HK-2 (cell line): ENCODE measurements around the gene GALNT15.

Experiments
- DNase-seq: peaks from one replicate; pipeline ENCODE4 v3.0.0-alpha.2; 2018; ENCODE audit not compliant: unreplicated experiment

Gene GALNT15

DNA sequence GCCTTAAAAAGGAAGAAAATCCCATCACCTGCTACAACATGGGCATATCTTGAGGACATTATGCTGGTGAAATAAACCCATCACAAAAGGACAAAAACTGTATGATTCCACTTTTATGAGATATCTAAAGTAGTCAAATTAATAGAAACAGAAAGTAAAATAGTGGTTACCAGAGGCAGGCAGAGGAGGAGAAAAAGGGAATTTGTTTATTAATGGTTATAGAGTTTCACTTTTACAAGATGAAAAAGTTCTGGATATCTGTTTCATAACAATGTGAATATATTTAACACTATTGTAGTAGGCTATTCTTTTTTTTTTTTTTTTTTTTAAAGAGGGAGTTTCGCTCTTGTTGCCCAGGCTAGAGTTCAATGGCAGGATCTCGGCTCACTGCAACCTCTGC, 49.8 kb downstream of the GALNT15 start:
- no peak for DNase-seq

GRCh38 chr3:16227566-16227965, 53.1 kb downstream of the GALNT15 start:
- DNase-seq = no peak

DNA sequence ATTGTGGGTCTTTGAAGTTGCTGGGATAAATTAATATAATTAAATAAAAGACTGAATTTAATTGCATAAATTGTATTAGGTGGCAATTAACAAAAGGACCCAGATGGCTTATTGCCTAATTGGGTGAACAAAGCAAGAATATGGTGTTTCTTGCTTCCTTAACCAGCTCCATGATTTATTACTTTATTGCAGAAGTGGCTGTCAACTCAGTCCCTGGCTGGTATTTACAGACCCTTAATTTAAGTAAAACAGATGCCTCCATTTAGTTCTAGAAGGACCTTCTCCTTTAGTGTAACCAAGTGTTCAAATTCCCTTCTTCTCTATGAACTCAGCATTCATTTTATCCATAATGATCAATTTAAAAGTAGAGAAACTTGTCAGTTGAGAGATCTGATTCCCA, 55.2 kb downstream of the GALNT15 start:
- DNase-seq = no peak

GRCh38 chr3:16231983-16232382, 57.5 kb downstream of the GALNT15 start:
- no peak for DNase-seq

GRCh38 chr3:16233806-16234205, 59.3 kb downstream of the GALNT15 start:
- DNase-seq = no peak

- DNase-seq = no peak
Measured at GRCh38 chr3:16234281-16234680, 59.8 kb downstream of the GALNT15 start.

DNA sequence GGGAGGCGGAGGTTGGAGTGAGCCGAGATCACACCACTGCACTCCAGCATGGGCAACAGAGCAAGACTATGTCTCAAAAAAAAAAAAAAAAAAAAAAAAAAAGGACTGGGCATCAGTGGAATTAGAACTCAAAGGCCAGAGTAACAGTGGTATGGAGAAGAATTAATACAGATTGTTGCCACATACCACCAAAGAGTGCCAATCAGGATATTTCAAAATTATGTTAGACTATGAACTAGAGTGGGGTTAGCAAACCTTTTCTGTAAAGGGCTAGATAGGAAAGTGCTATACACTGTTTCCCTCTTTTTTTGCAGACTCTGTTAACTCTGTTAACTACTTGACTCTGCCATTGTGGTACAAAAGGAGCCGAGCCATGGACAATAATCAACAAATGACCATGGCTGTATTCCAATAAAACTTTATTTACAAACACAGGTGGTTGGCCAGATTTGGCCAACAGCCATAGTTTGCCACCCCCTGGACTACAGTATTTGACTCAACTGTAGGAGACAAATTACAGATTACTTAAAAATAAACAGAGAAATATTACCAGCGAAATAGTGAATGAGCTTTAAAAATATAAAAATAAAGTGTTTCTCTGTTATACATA, 61.7 kb downstream of the GALNT15 start:
- DNase-seq = no peak

GRCh38 chr3:16236856-16237393, 62.4 kb downstream of the GALNT15 start:
- no peak for DNase-seq

DNA sequence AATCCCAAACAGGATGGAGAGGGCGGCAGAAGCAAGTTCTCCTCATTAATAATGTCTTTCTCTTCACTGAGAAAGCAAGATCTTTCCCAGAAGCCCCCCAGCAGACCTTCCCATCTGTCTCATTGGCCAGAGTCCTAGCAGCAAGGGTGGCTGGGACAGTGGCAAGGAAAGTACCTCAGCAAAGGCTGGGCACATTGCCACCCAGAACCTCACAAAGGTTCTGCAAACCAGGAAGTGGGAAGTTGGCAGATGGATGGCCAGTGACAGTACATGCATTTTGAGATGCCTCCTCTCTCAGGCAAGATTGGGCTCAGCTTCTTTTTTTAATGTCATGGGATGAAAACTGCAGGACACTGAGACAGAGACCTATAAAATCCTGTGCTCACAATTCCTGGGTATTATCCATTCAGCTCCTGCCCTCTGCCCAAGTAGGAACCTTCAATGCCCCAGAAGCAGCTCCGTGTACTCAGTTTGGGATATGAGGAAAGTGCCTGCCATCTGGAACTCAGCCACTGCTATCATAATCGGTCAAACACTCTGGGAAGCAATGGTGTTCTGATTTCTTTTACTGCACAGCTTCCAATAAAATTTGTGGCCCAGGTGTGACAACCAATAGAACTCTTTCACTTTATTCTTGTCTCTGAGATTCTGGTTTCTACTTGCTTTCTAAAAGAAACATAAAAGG, 64.7 kb downstream of the GALNT15 start:
- no peak for DNase-seq

GRCh38 chr3:16239780-16240179, 65.3 kb downstream of the GALNT15 start:
- no peak for DNase-seq

DNA sequence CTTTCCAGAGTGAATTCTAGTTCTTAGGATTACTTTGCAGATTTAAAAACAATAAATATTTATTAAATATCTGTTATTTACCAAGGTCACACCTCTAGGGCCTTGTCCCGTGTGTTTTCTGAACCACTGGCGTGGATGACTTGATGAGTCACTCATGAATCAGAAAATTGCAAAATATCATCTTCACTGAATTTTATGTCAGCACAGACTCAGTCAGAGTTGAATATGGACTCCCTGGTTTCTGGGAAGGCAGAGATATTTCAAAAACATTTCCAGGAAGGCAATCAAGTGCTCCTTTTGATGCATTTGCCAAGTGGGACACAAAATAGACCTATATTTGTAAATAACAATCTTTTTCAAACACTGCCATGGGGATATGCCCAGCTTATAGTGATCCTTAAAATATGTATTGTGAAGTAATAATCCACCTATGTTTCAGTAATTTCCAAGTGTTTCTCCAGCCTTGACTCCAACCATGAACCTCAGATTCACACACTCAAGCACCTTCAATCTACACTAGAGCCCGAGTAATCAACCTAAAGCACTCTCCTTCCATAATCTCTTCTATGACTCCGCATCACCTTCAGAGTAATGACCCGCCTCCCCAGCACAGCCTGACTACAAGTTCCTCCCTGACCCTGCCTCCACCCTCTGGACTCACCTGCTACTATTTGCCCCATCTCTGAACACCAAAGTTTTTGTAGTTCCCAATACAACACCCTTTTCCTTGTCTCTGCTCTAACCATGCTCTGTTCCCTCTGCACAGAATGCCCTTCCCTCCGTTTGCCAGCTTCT, 65.9 kb downstream of the GALNT15 start:
- DNase-seq = no peak

GRCh38 chr3:16241225-16241624, 66.7 kb downstream of the GALNT15 start:
- DNase-seq = no peak

DNA sequence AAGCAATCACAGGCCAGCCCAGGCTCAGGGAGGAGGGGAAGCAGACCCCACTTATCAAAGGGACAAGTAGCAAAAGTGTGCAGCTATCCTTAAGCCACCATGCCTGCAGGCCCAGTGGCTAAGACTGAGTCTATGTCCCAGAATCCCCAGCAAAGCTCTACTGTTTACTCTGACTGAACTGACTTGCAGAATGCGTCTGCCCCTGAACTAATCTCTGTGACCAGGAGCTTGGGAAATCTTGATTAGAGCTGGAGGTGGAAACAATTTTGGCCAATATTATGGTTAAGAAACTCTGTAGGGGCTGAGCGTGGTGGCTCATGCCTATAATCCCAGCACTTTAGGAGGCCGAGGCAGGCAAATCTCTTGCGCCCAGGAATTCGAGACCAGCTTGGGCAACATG, 67.7 kb downstream of the GALNT15 start:
- DNase-seq = no peak

DNA sequence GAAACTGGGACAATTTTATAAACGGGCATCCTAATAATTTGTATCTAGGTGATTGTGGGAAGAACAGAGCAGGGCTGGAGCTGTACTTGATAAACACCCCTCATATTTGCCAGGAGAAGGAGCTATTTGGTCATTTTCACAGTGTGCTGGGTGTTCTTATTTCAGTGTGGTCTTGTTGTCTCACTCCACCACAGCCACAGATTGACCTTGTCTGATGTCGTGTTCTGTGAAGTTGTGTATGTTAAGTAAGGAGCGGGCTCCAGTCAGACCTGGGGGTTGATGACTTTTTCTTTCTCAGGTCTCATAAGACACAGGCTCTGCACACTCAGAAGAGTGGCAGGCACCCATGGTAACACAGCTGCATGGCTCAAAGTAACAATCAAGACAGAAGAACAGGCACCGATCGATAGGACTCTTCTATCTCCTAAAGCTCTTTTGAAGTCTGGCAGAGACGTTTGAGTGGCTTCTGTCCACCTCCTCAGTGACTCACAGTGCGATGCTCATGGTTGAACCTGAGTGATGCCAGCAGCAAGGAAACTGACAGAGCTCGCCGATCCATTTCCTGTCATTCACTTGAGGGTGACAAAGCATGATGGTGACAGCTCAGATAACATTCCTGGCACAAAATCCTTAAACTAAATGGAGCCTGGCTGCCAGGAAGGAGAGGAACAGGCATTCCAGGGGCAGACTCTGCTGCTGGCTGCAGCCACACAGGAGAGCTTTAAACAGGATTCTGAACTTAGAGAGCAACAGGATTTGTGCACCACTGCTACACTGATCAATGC, 69.4 kb downstream of the GALNT15 start:
- DNase-seq = peak; percentile 42

DNA sequence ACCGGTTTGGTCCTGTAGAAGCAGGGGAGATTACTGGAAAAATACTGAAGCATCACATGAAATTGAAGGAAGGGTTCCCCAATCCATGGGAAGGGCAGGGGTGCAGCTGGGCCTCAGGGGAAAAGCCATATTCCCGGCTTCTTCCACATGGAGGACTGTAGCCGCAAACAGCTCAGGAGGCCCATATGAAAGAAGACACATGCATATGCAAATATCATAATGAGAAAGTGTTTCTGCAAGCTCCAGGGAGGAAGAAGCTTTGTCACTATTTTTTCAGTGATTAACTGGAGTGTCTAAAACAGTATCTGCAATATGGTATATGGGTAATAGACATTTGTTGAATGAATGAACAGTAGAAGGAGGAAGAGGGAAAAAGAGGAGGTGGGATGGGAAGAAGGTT, 71.1 kb downstream of the GALNT15 start:
- DNase-seq = no peak

DNA sequence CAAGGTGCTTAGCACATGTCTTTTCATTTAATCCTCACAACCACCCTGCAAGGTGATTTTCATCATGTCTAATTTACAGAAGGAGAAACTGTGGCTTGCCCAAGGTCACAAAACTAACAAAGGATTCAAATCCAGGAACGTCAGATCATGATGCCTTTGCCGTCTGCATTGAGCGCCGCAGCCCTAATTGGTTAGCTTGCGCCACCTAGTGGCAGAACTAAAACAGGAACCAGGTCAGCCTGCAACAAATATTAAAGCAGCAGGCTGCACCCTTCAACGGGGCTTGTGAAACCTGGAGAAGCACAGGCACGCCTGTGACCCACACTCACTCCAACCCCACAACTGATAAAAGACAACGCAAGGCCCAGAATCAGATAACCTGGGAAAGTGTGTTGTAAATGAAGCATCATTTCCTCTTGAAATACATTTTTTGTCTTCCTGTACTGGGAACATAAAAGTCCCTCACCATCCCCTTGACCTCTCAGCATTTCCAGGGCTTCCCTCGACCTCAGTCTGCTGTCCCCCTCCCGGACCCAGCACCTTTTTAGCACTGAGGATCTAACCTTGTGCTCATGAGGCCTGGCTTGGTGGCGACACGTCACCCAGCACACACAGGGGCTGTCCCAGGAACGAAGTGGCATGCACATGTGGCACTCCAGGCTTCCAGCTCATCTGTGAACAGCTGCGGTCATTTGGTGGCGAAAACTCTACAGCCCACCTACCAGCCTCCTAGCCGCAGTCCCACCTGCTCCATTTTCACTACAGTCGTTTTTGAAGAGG, 73.0 kb downstream of the GALNT15 start:
- peak; percentile 63 for DNase-seq

DNA sequence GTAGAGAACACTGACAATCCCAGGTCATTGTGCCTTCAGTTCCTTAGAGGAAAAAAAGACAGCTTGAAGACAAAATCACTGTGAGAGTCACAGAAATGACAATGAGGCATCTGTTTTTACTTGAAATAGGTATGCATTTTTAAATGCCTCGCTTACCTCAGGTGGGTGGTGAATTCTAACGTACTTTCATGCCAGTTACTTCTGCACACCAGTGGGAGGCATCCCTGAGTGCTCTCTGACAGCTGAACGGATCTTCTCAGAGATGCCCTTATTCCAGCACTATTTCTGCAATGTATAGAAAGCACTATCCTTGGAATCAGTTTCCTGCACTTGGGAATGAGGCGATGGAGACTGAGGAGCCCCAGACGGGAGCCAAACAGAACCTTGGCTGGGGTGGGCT, 74.1 kb downstream of the GALNT15 start:
- no peak for DNase-seq

DNA sequence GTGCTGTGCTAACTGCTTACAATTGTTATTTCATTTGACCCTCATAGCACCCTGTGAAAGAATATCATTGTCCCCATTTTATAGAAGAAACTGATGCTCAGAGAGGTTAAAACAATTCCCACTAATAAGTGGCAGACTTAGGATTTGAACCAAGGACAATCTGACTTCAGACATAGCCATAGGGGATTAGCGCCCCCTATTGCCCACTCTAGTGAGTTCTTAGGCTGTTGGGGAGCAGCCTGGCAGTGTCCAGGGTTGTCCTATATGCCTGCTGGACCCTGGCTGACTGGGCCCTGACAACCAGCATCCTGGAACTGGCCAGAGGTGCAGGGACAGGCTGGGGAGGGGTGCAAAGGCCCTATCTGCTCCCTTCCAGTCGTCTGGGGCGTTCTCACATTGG, 74.9 kb downstream of the GALNT15 start:
- no peak for DNase-seq

GRCh38 chr3:16249886-16250285, 75.4 kb downstream of the GALNT15 start:
- no peak for DNase-seq

GRCh38 chr3:16251316-16252085, 77.0 kb downstream of the GALNT15 start:
- DNase-seq = no peak
